Activated CD4-positive, alpha-beta T cell treated with anti-CD3 and anti-CD28 coated beads, Interleukin-2, amount 50 U/mL, for 1 hour (primary cell): ENCODE measurements around the gene MYH7B.
A peak's percentile ranks its signal among the peaks of the same experiment; 100 is the strongest.

Experiments
- DNase-seq: peaks from one replicate; pipeline ENCODE4 v3.0.0-alpha.2; 2020

MYH7B gene

DNA sequence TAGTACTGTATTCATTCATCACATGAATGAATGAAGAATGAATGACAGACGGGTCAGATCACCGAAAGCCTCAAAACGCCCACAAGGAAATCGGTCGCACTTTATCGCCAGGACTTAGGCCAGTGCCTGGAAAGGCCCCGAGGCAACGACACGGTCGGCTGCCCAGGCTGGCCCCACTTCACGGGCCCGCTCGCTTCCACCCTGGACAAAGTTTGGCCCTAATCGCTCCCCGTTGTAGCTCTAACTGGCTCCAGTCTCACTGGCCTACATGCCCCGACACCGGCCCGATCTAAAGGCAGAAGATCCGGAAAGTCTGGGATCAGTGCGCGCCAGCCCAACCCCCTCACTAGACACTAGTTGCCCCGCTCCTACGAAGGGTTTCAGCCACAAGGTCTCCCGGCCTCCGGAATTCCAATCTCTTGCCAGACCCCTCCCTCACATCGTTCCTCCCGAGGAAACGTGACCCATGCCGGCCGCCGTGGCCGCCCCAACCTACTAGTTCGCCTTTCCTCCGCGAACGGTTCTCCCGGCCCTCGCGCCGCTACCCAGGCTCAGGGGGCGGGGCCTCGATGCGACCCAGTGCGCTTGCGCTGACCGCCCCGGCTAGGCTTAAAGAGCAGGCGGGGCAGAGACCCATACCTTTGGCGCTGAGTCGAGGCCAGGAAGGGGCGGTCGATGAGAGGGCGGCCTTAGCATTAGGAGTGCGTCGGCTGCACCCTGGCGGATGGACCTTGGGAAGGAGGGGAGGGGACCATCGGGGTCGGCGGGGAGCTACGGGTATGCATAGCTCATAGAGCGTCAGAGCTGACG, at the start of gene MYH7B, which contains the start of gene GSS:
Gene MYH7B (plus strand): TSS at position 638 of the 810 bp plus-strand sequence. CDS start 22,138 bp downstream, outside the sequence.
Gene GSS (minus strand): TSS at position 576 of the 810 bp plus-strand sequence. CDS start 3,954 bp downstream, outside the sequence.
- DNase-seq: peak; percentile 96

DNA sequence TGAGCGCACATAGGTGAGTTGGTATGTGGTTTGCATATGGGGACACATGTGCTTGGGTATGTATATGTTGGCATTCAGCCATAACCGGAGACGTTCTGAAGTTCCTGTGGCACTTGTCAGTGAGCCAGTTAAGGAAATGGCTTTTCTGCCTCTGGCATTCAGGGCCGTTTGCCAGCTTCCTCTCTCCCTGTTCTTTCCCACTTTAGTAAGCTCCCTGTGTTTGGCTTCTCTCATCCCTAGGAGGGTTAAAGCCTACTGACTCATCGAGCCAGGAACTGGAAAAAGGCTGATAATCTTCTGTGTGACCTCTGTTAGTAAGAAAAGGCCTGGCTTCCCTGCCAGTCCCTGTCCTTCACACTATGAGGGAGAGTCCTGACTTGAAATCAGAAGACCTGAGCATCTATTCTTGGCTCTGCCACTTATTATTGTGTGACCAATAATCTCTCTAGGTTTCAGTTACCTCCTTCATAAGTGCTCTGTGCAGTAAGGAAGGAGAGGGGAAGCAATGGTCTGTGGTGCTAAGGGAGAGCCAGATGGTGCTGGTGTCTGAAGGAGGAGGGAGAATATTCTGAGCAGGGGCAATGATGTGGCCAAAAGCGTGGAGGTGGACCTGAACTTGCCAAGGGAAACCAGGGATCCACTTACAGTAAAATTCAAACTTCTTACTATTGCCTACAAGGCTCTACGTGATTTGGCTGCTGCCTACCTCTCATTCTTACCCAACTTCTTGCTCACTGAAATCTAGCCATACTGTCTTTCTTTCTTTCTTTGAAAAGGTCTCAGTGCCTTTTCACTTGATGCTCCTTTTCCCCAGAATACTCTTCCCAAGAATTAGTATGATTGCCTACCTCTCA, 47.8 kb upstream of the MYH7B start:
- no peak for DNase-seq

DNA sequence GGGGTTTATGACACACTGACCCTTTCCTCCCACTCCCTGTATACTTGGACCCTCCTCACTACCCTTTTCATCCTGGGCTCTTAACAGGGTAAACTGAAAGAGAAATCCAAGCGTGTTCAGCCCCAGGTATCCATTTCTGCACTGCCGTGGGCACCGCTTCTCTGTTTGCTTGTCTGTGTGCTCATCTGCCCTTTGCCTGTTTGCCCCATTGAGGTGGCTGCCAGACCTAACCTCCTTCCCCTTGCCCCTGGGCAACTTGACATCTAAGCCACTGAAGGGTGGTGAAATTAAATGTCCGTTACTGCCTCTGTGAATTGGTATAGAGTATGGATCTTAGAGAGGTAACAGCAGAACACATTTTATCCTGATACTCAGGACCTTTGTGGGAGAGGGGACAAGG, 40.5 kb upstream of the MYH7B start:
- no peak for DNase-seq

DNA sequence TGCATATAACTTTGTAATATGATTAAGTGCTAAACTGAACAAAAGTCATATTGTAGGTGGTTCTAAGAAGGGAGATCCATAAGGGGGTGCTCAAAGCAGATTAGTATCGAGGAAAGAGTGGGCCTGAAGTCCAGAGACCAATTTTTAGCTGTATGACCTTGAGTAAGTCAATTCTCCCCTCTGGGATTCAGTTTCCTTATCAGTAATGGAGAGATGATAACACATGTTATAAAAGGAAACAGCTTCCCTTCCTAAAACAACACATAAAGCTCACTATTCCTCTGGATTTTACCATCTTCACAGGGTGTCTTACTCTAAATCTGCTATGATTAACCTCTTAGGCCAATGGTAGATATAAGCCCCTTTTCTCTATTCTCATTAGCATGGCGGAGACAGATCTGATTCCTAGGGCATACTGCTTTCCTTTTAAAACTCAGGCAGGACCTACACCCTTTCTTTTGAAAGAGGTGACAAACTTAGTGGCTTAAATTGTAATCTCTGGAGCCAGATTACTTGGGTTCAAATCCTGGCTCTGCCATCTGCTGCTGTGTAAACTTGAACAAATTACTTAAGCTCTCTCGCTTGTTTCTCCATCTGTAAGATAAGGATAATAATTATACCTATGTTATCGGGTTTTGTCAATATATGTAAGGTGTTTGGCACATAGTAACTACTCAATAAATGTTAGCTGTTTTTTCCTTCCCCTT, 39.8 kb upstream of the MYH7B start:
- DNase-seq: no peak

DNA sequence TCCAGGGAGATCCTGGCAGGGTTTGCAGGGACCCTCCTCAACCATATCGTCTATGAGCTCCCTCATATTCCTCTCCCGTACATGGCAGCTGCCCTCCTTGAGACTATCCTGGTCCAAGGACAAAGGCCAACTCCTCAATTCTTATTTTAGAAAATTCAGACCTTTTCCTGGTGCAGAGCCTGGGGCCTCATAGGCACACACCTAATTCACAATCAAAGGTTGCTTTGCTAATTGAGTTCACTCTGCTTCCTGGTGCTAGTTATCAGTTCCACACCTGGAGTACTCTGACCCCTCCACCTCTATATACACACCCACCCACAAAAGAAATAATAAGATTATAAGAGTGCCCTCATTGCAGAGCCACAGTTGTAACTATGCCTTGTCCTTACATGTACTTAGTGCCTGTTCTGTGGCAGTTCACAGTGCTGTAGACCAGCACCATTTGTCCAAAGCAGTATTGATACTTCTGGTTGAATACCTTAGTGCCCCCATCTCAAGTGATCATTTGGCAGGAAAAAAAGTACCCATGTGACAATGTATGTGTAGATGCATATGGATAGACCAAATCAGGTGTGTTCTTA, 38.8 kb upstream of the MYH7B start:
- no peak for DNase-seq

DNA sequence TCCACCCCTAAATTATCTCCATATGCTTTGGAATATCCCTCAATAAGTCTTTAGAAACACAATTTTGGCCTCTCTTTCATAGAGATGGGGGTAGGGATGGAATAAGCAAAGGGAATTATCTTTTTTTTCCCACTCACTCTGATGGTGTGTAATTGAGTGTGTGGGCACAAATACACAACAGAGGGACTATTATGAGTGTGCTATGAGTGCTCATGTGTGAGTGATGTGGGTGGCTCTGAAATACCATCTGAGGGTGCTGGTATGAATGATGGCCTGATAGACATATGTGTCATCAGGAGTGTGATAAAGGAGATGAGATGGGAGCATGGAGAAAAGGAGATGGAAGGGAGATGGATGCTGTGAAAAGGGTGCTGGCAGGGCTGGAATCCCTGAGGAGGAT, 35.6 kb upstream of the MYH7B start:
- DNase-seq: no peak

DNA sequence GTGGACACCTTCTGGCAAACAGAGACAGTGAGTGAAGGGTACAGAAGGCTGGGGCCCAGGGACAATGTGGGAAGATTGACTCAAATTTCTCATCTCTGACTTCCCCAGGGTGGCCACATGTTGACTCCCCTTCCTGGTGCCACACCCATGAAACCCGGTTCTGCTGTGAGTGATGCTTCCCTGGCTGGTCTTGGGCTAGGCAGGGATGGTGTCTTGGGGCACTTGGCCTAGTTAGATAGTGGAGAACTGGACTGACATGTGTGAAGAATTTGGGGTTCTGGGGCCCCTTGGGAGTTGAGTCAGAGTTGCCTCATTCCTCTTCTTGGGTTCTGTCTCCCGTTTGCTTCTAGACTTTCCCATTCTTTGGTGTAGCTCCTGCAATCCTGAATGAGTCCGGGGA, 34.2 kb upstream of the MYH7B start:
- DNase-seq: no peak

DNA sequence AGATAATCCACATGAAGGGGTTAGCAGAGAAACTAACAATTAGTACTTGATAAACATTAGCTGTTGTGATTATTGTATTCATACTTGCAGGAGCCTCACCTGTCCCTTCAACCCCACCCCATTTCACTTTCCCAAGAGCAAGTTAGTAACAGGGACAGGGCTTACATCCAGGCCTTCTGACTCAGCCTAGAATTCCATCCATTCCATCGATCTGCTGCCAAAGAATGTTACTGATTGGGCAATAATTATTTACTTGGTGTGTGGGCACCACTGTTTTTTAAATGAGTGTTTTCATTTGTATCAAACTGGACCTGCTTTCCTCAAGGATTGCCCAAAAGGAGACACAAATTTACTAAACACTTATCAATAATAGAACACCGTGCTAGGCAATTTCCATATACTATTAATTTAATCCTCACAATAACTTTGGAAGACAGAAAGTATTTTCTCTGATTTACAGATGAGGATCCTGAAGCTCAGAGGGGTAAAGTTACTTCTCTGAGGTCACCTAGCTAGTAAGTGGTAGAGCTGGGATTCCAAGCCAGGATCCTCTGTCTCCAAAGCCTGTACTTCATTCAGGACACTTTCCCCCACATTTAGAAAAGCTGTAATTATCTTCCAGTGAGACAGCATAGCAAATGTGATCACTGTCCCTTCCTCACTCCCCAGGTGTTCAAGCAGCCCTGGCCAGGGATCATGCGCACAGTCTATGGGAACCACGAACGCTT, 32.9 kb upstream of the MYH7B start:
- no peak for DNase-seq

DNA sequence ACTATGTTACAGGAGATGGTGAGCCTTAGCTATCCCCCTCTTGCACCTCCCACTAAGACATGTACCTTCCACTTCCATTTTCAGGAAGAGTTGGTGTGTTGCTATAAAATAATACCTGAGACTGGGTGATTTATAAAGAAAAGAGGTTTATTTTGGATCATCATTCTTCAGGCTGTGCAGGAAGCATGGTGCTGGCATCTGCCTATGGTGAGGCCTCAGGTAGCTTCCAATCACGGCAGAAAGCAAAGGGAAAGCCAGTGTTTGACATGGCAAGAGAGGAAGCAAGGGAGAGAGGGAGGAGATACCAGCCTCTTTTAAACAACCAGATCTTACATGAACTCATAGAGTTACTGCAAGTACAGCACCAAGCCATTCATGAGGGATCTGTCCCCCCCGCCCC, 32.3 kb upstream of the MYH7B start:
- no peak for DNase-seq

DNA sequence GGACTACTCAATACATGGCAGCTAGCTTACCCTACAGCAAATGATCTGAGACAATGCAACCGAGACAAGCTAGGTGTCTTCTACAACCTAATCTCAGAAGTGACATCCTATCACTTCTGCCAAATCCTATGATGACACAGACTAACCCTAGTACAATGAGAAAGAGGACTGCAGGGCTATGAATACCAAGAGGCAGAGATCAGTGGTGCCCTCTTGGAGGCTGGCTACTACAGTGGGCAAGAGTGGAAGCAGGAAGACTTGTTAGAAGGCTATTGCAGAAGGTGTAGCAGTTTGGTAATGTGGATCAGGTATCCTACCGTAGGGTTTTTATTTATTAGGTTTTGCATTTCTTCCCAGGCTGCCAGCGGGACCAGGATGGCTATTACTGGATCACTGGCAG, 30.3 kb upstream of the MYH7B start:
- no peak for DNase-seq

DNA sequence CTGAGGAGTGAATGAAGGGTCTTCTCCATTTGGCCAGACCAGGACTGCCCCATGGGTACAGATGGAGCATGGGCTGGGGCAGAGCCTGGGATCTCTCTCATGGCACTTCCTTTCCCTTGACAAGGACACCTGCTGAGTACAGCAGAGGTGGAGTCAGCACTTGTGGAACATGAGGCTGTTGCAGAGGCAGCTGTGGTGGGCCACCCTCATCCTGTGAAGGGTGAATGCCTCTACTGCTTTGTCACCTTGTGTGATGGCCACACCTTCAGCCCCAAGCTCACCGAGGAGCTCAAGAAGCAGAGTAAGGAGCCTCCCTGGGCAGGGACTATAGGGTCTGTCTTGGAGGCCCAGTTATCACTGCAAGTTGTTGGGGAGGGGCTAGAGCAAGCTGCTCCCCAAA, 29.7 kb upstream of the MYH7B start:
- DNase-seq: no peak

DNA sequence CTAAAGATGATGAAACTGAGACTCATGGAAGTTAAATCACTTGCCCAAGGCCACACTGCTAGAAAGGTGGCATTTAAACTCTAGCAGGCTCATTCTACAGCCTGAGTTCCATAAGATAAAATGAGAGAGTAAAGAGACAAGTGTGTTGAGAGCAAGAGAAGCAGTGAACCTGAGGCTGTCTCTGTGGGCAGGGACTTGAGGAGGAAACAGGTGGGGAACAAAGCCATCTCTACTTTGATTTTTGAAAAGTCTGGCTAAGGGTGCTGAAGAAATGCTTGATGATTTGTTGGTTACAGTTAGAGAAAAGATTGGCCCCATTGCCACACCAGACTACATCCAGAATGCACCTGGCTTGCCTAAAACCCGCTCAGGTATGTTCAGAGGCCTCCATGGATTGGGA, 29.1 kb upstream of the MYH7B start:
- no peak for DNase-seq

DNA sequence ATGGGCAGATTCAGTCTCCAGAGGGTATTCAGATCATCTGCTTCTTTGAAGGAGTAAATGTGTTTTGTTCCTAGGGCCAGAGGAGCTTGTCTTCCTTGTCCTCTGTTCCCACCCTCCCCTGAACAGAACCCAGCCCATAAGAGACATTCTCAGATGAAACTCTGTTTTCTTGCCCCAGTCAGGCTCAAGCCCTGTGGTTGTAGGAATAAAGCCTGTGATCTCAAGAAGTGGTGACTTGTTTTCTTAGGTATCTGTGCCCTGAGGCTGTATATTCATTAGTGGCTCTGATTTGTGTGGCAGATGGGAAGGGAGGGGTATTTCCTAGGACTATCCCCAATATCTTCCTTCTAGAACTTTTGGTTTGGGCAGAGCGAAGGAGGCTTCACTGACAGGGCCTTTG, 27.9 kb upstream of the MYH7B start:
- no peak for DNase-seq

DNA sequence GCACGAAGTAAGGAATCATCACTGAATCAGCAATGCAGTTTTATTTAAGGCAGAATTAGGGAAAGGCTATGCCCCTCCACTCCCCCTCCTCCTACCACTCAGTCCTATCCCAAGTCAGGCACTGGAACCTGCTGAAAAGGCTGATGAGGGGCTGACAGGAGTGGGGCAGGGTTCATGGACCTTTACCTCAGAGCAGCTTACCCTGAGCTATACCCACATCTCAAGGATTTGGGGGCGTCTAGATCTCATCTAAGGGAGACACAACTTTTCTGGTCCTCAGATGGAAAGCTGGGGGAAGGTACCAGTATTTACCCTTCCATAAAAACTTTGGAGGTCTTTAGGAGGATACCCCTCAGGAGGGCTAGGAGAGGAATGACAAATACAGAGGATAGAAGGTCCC, 27.3 kb upstream of the MYH7B start:
- no peak for DNase-seq

DNA sequence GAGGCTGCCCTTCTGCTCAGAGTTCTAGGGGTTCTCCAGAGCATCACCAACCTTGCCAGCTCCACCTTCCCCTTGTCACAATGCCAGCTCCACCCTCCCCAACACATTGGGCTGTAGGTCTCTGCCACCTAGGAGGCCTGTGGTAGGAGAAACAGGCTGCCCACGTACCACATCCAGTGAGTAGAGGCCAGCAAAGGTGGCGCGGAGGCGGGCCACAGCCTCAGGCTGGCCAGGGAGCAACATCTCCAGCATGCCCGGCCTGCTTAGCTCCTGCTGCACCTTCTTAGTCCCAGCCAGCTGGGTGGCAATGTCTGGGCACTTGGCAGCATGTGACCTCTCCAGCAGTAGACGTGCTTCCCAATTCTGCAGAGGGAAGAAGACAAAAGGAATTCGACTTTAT, 23.9 kb upstream of the MYH7B start:
- DNase-seq: no peak

DNA sequence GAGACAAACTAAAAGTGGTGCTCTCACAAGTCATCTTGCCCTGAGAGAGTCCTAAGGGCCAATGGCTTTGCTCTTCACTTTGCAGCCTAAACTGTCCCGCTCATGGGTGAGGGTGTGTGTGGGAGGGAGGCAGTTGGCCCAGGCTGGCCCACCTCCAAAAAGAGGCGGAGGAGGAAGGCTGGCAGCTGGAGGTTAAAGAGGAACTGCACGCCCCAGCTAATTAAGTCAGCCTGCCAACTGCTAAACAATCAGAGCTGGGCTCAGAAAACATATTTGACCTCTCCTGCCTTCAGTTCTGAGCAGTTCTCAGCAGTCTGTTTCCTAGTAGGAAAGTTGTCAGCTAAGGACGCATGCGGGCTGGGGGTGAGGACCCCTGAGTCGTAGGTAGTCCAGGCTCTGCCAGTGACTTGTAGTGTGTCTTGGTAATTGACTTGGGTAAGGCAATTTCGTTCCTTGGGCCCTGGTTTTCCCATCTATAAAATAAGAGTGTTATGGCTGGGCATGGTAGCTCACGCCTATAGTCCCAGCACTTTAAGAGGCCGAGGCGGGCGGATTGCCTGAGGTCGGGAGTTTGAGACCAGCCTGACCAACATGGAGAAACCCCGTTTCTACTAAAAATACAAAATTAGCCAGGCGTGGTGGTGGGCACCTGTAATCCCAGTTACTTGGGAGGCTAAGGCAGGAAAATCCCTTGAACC, 17.1 kb upstream of the MYH7B start:
- no peak for DNase-seq

DNA sequence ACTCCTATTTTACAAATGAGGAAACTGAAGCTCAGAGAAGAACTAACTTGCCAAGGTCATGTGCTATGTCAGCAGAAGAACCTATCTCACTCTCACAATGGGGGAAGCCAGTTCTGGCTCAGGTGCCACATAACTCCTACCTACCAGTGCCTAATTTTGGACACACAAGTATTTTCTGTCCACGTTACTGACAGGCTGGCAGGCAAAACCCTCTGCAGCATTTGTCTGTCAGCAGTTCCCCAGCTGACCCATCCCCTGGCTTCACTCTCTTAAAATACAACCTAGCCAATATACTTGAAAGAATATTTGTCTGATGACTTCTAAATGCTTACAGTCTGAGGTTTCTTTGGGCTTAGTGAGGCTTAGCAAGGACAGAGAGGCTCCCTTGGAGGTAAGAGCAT, 15.6 kb upstream of the MYH7B start:
- DNase-seq: no peak

DNA sequence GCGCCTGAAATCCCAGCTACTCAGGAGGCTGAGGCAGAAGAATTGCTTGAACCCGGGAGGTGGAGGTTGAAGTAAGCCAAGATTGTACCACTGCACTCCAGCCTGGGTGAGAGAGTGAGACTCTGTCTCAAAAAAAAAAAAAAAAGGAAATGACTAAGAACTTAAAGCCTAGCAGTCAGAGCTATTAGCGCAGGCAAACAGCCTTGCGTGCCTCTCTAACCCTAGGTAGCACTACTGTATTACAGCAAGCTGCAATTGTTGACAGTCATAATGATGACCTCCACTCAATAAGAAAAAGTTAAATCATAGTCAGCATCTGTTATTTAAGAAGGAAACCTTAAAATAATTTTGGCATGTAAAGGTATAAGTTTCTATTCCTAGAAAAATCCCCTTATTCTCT, 14.4 kb upstream of the MYH7B start:
- no peak for DNase-seq

DNA sequence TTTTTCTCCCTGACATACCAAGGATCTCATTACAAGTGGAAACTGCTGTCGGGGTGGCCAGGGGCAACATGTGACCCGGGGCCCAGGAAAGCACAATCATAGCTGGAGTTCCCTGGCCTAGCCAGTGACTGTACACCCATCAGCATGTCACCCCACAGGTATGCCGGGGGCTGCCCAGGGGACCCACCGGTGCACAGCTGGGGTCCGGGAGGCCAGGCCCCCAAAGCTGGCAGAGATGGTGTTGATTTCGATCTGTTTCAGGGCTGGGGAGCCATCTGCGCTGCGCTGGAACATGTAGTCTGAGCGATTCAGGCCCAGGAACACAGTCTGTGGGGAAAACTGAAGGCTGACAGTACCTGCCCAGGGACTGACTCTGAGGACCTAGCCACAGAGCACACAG, 13.4 kb upstream of the MYH7B start:
- no peak for DNase-seq

DNA sequence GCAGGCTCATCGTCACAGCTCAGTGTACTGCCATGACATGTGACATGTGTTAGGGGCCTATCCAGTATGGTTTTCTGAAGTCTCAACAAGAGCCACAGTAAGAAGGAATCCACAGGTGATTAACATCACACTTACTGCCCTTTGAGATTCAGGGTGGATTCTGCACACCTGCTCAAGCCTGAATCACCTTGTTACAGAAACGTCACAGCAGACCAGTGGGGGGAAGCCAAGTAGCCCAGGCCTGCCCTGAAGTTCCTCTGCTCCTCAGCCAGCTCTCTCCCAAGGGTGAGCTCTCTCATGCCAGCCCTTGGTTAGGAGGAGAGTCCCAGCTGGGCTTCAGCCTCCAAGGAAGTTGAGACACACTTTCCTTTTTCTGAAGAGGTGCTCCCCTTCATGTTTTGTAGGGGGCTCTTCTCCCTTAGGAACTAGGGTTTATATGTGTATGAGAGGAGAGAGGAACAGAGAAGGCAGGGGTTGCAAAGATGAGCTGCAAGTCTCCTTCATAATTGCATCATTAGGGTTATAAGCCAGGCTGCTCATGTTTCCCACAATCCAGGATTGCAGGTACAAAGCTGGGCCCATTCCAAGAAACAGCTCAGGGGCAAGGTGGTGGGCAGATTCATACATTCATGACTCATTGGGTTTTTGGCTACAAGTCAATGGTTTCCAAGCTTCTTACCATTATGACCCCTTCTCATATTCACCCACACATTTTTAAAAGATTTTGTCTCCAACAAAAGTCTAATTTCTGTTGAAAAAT, 11.7 kb upstream of the MYH7B start:
- DNase-seq: no peak
